Mesodermal cell (in vitro differentiated cells): ENCODE results near the gene MACF1.
"Not testable (repeated sequence)": the region's sequence is repeated elsewhere in the genome, so short reads cannot be mapped to it uniquely, and the experiment has no call there.

ENCODE experiments used
- H3K27ac ChIP-seq: 2 replicates; pipeline ENCODE4 v1.7.0; 2013; ENCODE audit warnings: mild to moderate bottlenecking, low read depth, low read length, moderate library complexity; ENCODE audit not compliant: severe bottlenecking
- H3K36me3 ChIP-seq: 2 replicates; pipeline ENCODE4 v1.7.1; 2013; ENCODE audit warnings: mild to moderate bottlenecking, low read length, moderate library complexity; ENCODE audit not compliant: control insufficient read depth, insufficient read depth
- H3K4me1 ChIP-seq: one replicate; pipeline ENCODE4 v1.7.1; 2013; ENCODE audit warnings: mild to moderate bottlenecking, low read length; ENCODE audit not compliant: insufficient read depth, control insufficient read depth, poor library complexity, severe bottlenecking
- H3K4me3 ChIP-seq: 2 replicates; pipeline ENCODE4 v1.7.0; 2013; ENCODE audit warnings: low read length, control low read depth, mild to moderate bottlenecking; ENCODE audit not compliant: insufficient read depth, poor library complexity, severe bottlenecking; ENCODE audit errors: extremely low read depth
- H3K9me3 ChIP-seq: 2 replicates; pipeline ENCODE4 v1.7.1; 2013; ENCODE audit warnings: mild to moderate bottlenecking, low read length, moderate library complexity; ENCODE audit not compliant: control insufficient read depth
- WGBS, 2 experiments: methylation state at CpG; one replicate each; pipeline ENCODE4 v1.1.5; 2013; ENCODE audit warnings: missing lambda C conversion rate in 2 of 2; ENCODE audit not compliant: insufficient coverage in 2 of 2; 5-methylcytosine and 5-hydroxymethylcytosine counted together

Gene MACF1

GRCh38 chr1:39516841-39517240 is 312.3 kb downstream of the MACF1 start:
- not testable (repeated sequence) for H3K36me3 ChIP-seq, H3K4me3 ChIP-seq, H3K4me1 ChIP-seq, H3K27ac ChIP-seq, H3K9me3 ChIP-seq
- WGBS, 2 experiments: no CpG with 5 or more reads among the region's 4 CpGs

- not testable (repeated sequence) for H3K27ac ChIP-seq, H3K36me3 ChIP-seq, H3K4me1 ChIP-seq, H3K4me3 ChIP-seq, H3K9me3 ChIP-seq
- no CpG with 5 or more reads among the region's 7 CpGs for WGBS, 2 experiments
These were observed 313.4 kb downstream of the MACF1 start for GRCh38 chr1:39517936-39518335.

GRCh38 chr1:39519376-39519775 is 314.9 kb downstream of the MACF1 start:
- 38% methylated on average over 1 of the region's 5 CpGs; no CpG with 5 or more reads in 1 of the 2 experiments for WGBS, 2 experiments
- H3K4me3 ChIP-seq, H3K27ac ChIP-seq, H3K4me1 ChIP-seq, H3K9me3 ChIP-seq, H3K36me3 ChIP-seq: not testable (repeated sequence)

GRCh38 chr1:39522221-39522620 is 317.7 kb downstream of the MACF1 start:
- H3K4me1 ChIP-seq, H3K9me3 ChIP-seq, H3K27ac ChIP-seq, H3K4me3 ChIP-seq, H3K36me3 ChIP-seq: not testable (repeated sequence)
- 73 to 78% methylated on average over 3 to 8 of the region's 10 CpGs for WGBS, 2 experiments

- Histone ChIP-seq H3K9me3 (no peaks in the 10 kb centered on the region), H3K36me3 (peaks cover 10% of the 10 kb centered on the region), H3K27ac (no peak overlapping the region), H3K4me1 (no peaks in the 10 kb centered on the region), H3K4me3 (no peak overlapping the region)
- WGBS, 2 experiments: 88 to 92% methylated on average over 19 to 22 of the region's 29 CpGs
These were observed 318.4 kb downstream of the MACF1 start for GRCh38 chr1:39522661-39523567.

- WGBS, 2 experiments: 88 to 96% methylated on average over 5 of the region's 6 CpGs
- peaks cover 22% of the 10 kb centered on the region for H3K36me3 ChIP-seq
- no peak overlapping the region for H3K4me3 ChIP-seq
- H3K27ac ChIP-seq: no peak overlapping the region
- no peaks in the 10 kb centered on the region for H3K4me1 ChIP-seq
- no peaks in the 10 kb centered on the region for H3K9me3 ChIP-seq
These were observed 319.7 kb downstream of the MACF1 start for GRCh38 chr1:39524171-39524570.

- H3K36me3 ChIP-seq: peaks cover 25% of the 10 kb centered on the region
- WGBS, 2 experiments: 94 to 98% methylated on average over 12 to 13 of the region's 15 CpGs
- no peaks in the 10 kb centered on the region for H3K9me3 ChIP-seq
- H3K4me1 ChIP-seq: no peaks in the 10 kb centered on the region
- no peak overlapping the region for H3K27ac ChIP-seq
- no peak overlapping the region for H3K4me3 ChIP-seq
These were observed 320.3 kb downstream of the MACF1 start for GRCh38 chr1:39524591-39525365.

- Histone ChIP-seq H3K27ac (no peak overlapping the region), H3K36me3 (peaks cover 31% of the 10 kb centered on the region), H3K4me1 (no peaks in the 10 kb centered on the region), H3K9me3 (no peaks in the 10 kb centered on the region), H3K4me3 (no peak overlapping the region)
- WGBS, 2 experiments: 94 to 95% methylated on average over 15 of the region's 17 CpGs
These were observed 321.1 kb downstream of the MACF1 start for GRCh38 chr1:39525366-39526165.

- Histone ChIP-seq H3K36me3 (peaks cover 36% of the 10 kb centered on the region), H3K9me3 (no peaks in the 10 kb centered on the region), H3K4me1 (no peaks in the 10 kb centered on the region), H3K27ac (no peak overlapping the region), H3K4me3 (no peak overlapping the region)
- WGBS, 2 experiments: 96% methylated on average over 10 to 11 of the region's 11 CpGs
These were observed 322.1 kb downstream of the MACF1 start for GRCh38 chr1:39526466-39527189.

GRCh38 chr1:39527190-39527579 is 322.7 kb downstream of the MACF1 start:
- not testable (repeated sequence) for H3K27ac ChIP-seq, H3K4me1 ChIP-seq, H3K9me3 ChIP-seq, H3K4me3 ChIP-seq
- peaks cover 37% of the 10 kb centered on the region for H3K36me3 ChIP-seq
- WGBS, 2 experiments: 82 to 91% methylated on average over 4 to 5 of the region's 8 CpGs
